Measurements from ENCODE around the gene FANCL.
"Not testable (repeated sequence)": the region's sequence is repeated elsewhere in the genome, so short reads cannot be mapped to it uniquely, and the experiment has no call there.

Gene FANCL

GRCh38 chr2:58197894-58198293 is 43.2 kb downstream of the FANCL start:
- Histone ChIP-seq H3K27me3 (ENCODE audit: low read depth, low read length) (no peaks in the 10 kb centered on the region), H3K4me2 (ENCODE audit: low read length) (no peak overlapping the region), H3K27ac (ENCODE audit: low read length) (no peak overlapping the region), H3K4me3 (ENCODE audit: low read length) (no peak overlapping the region), H3K79me2 (ENCODE audit: low read length) (no peaks in the 10 kb centered on the region), H3K9me3 (ENCODE audit: insufficient read depth, low read length) (no peaks in the 10 kb centered on the region), H3K9ac (ENCODE audit: low read length) (no peak overlapping the region), H3K36me3 (replicated peaks; ENCODE audit: low read depth, low read length) (peaks cover 3% of the 10 kb centered on the region), H4K20me1 (ENCODE audit: insufficient read depth, low read length) (no peaks in the 10 kb centered on the region), H3K4me1 (ENCODE audit: low read length) (no peaks in the 10 kb centered on the region), H2AFZ (ENCODE audit: low read depth, low read length) (no peak overlapping the region)
- TF ChIP-seq EZH2phosphoT487 (IDR thresholded peaks at IDR 0.05; ENCODE audit: low read depth) (no peak), CTCF (IDR thresholded peaks at IDR 0.05; ENCODE audit: low read depth, low read length) (no peak)

- H3K79me2 ChIP-seq (ENCODE audit: low read length): no peaks in the 10 kb centered on the region
- no peak overlapping the region for H3K27ac ChIP-seq (ENCODE audit: low read length)
- H3K9ac ChIP-seq (ENCODE audit: low read length): no peak overlapping the region
- no peak overlapping the region for H3K4me3 ChIP-seq (ENCODE audit: low read length)
- no peak overlapping the region for H3K4me2 ChIP-seq (ENCODE audit: low read length)
- H3K4me1 ChIP-seq (ENCODE audit: low read length): no peaks in the 10 kb centered on the region
- TF ChIP-seq CTCF (IDR thresholded peaks at IDR 0.05; ENCODE audit: low read depth, low read length) (no peak), EZH2phosphoT487 (IDR thresholded peaks at IDR 0.05; ENCODE audit: low read depth) (no peak)
- no peak overlapping the region for H2AFZ ChIP-seq (ENCODE audit: low read depth, low read length)
- peaks cover 3% of the 10 kb centered on the region for H3K36me3 ChIP-seq (replicated peaks; ENCODE audit: low read depth, low read length)
- H3K27me3 ChIP-seq (ENCODE audit: low read depth, low read length): no peaks in the 10 kb centered on the region
- no peaks in the 10 kb centered on the region for H4K20me1 ChIP-seq (ENCODE audit: insufficient read depth, low read length)
- no peaks in the 10 kb centered on the region for H3K9me3 ChIP-seq (ENCODE audit: insufficient read depth, low read length)
Measured at GRCh38 chr2:58195662-58196061, 45.5 kb downstream of the FANCL start.

- H3K27ac ChIP-seq (ENCODE audit: low read length): no peak overlapping the region
Measured at GRCh38 chr2:58194458-58194857, 46.7 kb downstream of the FANCL start.

GRCh38 chr2:58187022-58187421 is 54.1 kb downstream of the FANCL start:
- not testable (repeated sequence) for H3K27me3 ChIP-seq (ENCODE audit: low read depth, low read length); H3K27ac ChIP-seq (ENCODE audit: low read length); H3K4me1 ChIP-seq (ENCODE audit: low read length); H3K79me2 ChIP-seq (ENCODE audit: low read length); H3K9ac ChIP-seq (ENCODE audit: low read length); H3K9me3 ChIP-seq (ENCODE audit: insufficient read depth, low read length); H3K4me2 ChIP-seq (ENCODE audit: low read length); H2AFZ ChIP-seq (ENCODE audit: low read depth, low read length); H3K36me3 ChIP-seq (replicated peaks; ENCODE audit: low read depth, low read length); H3K4me3 ChIP-seq (ENCODE audit: low read length); H4K20me1 ChIP-seq (ENCODE audit: insufficient read depth, low read length)

More at GRCh38 chr2:58194458-58194857, 46.7 kb downstream of the FANCL start:
- H3K4me2 ChIP-seq (ENCODE audit: low read length): no peak overlapping the region
- no peak overlapping the region for H3K9ac ChIP-seq (ENCODE audit: low read length)
- H3K9me3 ChIP-seq (ENCODE audit: insufficient read depth, low read length): no peaks in the 10 kb centered on the region
- H4K20me1 ChIP-seq (ENCODE audit: insufficient read depth, low read length): no peaks in the 10 kb centered on the region
- H3K27me3 ChIP-seq (ENCODE audit: low read depth, low read length): no peaks in the 10 kb centered on the region
- peaks cover 3% of the 10 kb centered on the region for H3K36me3 ChIP-seq (replicated peaks; ENCODE audit: low read depth, low read length)
- H3K79me2 ChIP-seq (ENCODE audit: low read length): no peaks in the 10 kb centered on the region
- no peak for TF ChIP-seq EZH2phosphoT487 (IDR thresholded peaks at IDR 0.05; ENCODE audit: low read depth)
- no peak for TF ChIP-seq CTCF (IDR thresholded peaks at IDR 0.05; ENCODE audit: low read depth, low read length)
- no peaks in the 10 kb centered on the region for H3K4me1 ChIP-seq (ENCODE audit: low read length)
- H2AFZ ChIP-seq (ENCODE audit: low read depth, low read length): no peak overlapping the region
- H3K4me3 ChIP-seq (ENCODE audit: low read length): no peak overlapping the region

GRCh38 chr2:58186501-58186900 is 54.6 kb downstream of the FANCL start:
- H3K79me2 ChIP-seq (ENCODE audit: low read length): no peaks in the 10 kb centered on the region
- H2AFZ ChIP-seq (ENCODE audit: low read depth, low read length): no peak overlapping the region
- no peak overlapping the region for H3K27ac ChIP-seq (ENCODE audit: low read length)
- no peak overlapping the region for H3K4me2 ChIP-seq (ENCODE audit: low read length)
- TF ChIP-seq CTCF (IDR thresholded peaks at IDR 0.05; ENCODE audit: low read depth, low read length) (no peak), EZH2phosphoT487 (IDR thresholded peaks at IDR 0.05; ENCODE audit: low read depth) (no peak)
- no peaks in the 10 kb centered on the region for H3K27me3 ChIP-seq (ENCODE audit: low read depth, low read length)
- H3K4me1 ChIP-seq (ENCODE audit: low read length): no peaks in the 10 kb centered on the region
- H3K4me3 ChIP-seq (ENCODE audit: low read length): no peak overlapping the region
- H3K36me3 ChIP-seq (replicated peaks; ENCODE audit: low read depth, low read length): peaks cover 5% of the 10 kb centered on the region
- H3K9ac ChIP-seq (ENCODE audit: low read length): no peak overlapping the region
- H4K20me1 ChIP-seq (ENCODE audit: insufficient read depth, low read length): no peaks in the 10 kb centered on the region
- H3K9me3 ChIP-seq (ENCODE audit: insufficient read depth, low read length): no peaks in the 10 kb centered on the region
